Measurements from ENCODE around the gene SLC25A1. TPM values are rescaled to one million over a fixed set of nuclear protein-coding genes. Genes with fewer than 3 reads are reported as not detected.

SLC25A1 gene
- total RNA-seq, 4 donors from 2014 or later = 68.5 to 229 (median 185) TPM

GRCh38 chr22:19218541-19219233, 40.2 kb upstream of the SLC25A1 start:
- TF ChIP-seq, protein P1, sequence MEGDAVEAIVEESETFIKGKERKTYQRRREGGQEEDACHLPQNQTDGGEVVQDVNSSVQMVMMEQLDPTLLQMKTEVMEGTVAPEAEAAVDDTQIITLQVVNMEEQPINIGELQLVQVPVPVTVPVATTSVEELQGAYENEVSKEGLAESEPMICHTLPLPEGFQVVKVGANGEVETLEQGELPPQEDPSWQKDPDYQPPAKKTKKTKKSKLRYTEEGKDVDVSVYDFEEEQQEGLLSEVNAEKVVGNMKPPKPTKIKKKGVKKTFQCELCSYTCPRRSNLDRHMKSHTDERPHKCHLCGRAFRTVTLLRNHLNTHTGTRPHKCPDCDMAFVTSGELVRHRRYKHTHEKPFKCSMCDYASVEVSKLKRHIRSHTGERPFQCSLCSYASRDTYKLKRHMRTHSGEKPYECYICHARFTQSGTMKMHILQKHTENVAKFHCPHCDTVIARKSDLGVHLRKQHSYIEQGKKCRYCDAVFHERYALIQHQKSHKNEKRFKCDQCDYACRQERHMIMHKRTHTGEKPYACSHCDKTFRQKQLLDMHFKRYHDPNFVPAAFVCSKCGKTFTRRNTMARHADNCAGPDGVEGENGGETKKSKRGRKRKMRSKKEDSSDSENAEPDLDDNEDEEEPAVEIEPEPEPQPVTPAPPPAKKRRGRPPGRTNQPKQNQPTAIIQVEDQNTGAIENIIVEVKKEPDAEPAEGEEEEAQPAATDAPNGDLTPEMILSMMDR (IDR thresholded peaks at IDR 0.05) = no peak
- no peak for TF ChIP-seq POLR2A (IDR thresholded peaks at IDR 0.05)
- Histone ChIP-seq H3K4me3 (no peak overlapping the region), H3K27me3 (no peaks in the 10 kb centered on the region), H3K27ac (no peak overlapping the region), H3K36me3 (no peaks in the 10 kb centered on the region), H3K9me3 (no peaks in the 10 kb centered on the region), H3K4me1 (no peaks in the 10 kb centered on the region)
- DNase-seq = peak in 1 of 3 donors; percentile 28

DNA sequence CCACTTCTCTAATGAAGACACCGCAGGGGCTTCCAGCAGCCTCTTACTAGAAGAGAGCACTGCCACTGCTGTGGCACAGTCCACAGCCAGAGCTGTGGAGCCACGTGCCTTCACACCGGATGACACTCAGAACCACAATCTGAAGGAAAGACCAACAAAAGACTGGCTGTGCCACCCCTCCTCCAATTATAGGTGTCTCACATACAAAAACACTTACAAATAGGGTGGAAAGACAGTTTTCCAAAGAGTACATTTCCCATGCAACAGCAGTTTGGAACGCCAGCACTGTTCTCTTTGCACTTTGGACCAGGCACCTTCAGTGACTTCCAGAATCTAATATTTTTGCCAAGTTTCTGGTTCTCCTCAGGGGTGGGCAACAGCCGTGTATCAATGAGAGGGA, 38.0 kb upstream of the SLC25A1 start:
- Histone ChIP-seq H3K4me1 (no peaks in the 10 kb centered on the region), H3K4me3 (no peak overlapping the region)
- TF ChIP-seq POLR2A (IDR thresholded peaks at IDR 0.05) = no peak
- TF ChIP-seq, protein P1 (IDR thresholded peaks at IDR 0.05) = no peak

GRCh38 chr22:19215360-19215759, 36.8 kb upstream of the SLC25A1 start:
- TF ChIP-seq POLR2A (IDR thresholded peaks at IDR 0.05) = no peak
- TF ChIP-seq, protein P1 (IDR thresholded peaks at IDR 0.05) = no peak
- DNase-seq = peak in 1 of 3 donors; percentile 25
- Histone ChIP-seq H3K36me3 (no peaks in the 10 kb centered on the region), H3K9me3 (no peaks in the 10 kb centered on the region), H3K4me1 (no peaks in the 10 kb centered on the region), H3K27ac (no peak overlapping the region), H3K27me3 (no peaks in the 10 kb centered on the region), H3K4me3 (no peak overlapping the region)

More for the DNA sequence above, 38.0 kb upstream of the SLC25A1 start:
- H3K9me3 ChIP-seq = no peaks in the 10 kb centered on the region
- DNase-seq = peak in 1 of 3 donors; percentile 11
- no peak overlapping the region for H3K27ac ChIP-seq
- H3K36me3 ChIP-seq = no peaks in the 10 kb centered on the region
- no peaks in the 10 kb centered on the region for H3K27me3 ChIP-seq

GRCh38 chr22:19214078-19214473, 35.5 kb upstream of the SLC25A1 start:
- TF ChIP-seq, protein P1 (IDR thresholded peaks at IDR 0.05) = no peak
- TF ChIP-seq POLR2A (IDR thresholded peaks at IDR 0.05) = no peak
- no peaks in the 10 kb centered on the region for H3K36me3 ChIP-seq
- H3K27me3 ChIP-seq = no peaks in the 10 kb centered on the region
- no peak for DNase-seq
- H3K9me3 ChIP-seq = no peaks in the 10 kb centered on the region
- no peak overlapping the region for H3K4me3 ChIP-seq
- H3K4me1 ChIP-seq = no peaks in the 10 kb centered on the region
- H3K27ac ChIP-seq = no peak overlapping the region

DNA sequence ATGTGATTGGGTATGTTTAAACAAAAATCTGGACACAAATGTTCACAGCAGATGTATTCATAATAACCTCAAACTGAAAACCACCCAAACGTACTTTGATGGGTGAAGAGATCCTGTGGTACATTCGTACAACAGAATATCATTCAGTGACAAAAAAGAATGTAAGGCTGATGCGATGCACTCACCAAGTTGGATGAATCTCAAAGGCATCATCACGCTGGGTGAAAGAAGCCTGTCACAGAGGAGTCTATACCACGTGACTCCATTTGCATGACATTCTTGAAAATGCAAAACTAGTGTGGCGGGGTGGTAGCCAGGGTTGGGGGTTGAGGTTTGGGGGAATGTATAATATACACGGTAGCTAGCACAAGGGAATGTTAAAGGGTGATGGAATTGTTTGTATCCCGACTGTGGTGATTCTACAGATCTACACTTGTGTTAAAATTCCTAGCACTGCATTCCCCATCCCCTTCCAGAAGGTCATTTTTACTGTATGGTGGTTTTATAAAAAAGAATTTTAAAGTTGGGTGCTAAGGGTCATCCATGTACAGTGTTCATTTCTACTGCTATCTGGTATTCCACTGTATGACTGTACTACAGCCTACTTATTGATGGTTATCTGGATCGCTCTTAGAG, 35.0 kb upstream of the SLC25A1 start:
- no peak overlapping the region for H3K4me3 ChIP-seq
- DNase-seq = no peak
- H3K27ac ChIP-seq = no peak overlapping the region
- no peaks in the 10 kb centered on the region for H3K9me3 ChIP-seq
- H3K36me3 ChIP-seq = no peaks in the 10 kb centered on the region
- H3K4me1 ChIP-seq = no peaks in the 10 kb centered on the region
- TF ChIP-seq, protein P1 (IDR thresholded peaks at IDR 0.05) = no peak
- TF ChIP-seq POLR2A (IDR thresholded peaks at IDR 0.05) = no peak
- H3K27me3 ChIP-seq = no peaks in the 10 kb centered on the region

Data from Peyer's patch (tissue), 4 donors.